ENCODE measurements around the gene CENPP. TPM values are rescaled to one million over a fixed set of nuclear protein-coding genes. Genes with fewer than 3 reads are reported as not detected.

CENPP gene
- polyA plus RNA-seq, 3 donors from 2014 or later, result 4.5 to 9.7 (median 4.7) TPM

DNA sequence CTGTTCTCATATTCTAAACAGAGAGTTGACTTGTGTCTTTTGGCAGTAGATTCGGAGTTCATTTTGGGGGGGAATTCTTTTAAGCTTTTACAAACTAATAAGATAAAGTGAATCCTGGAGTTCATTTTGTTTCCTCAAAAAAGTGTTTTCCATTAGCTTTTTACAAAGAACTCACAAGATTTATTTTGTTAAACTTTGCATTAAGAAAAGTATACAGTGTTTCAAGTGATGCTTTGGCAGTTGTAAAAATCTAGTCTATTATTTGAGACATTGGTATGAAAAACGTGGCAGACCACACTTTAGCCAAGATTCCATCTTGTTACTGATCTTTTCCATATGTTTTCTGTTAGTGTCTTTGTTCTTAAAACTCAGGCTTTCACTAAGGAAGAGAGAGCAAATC lies 99.7 kb downstream of the CENPP start:
- Mint-ChIP-seq H3K27me3 (ENCODE audit: low read depth in 3 of 3) (no peaks in the 10 kb centered on the region), H3K27ac (no peak overlapping the region), H3K9me3 (no peaks in the 10 kb centered on the region), H3K4me3 (no peak overlapping the region), H3K36me3 (peaks cover 0 to 5% (median 0%) of the 10 kb centered on the region in 3 donors), H3K4me1 (no peaks in the 10 kb centered on the region)
- DNase-seq, result no peak

DNA sequence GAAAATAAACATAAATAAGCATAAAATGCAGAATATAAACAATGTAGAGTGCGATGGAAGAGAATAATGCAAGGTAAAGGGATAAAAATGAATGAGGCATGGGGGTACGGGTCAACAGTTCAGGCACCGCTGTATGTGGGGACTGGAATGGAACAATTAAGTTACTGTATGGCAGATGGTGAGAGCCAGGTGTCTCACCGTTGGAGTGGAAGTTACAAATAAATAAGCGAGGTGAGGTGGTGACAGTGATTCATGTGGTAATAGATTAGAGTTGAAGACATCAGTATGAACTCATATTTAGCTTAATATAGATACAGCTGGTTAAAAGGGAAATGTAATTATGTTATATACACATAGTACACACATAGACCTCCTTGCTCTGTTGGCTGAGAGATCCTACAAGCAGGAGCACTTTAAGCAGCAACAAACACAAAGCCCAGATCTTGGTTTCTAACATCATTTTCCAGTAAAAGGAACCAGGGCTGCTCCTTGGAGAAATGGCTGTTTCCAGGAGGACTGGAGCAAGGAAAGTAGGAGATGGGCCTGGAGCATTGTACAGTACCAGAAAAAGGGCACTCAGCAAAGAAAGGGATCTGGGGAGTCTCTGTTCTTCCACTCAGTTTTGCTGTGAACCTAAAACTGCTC lies 100.9 kb downstream of the CENPP start:
- Mint-ChIP-seq H3K9me3 (no peaks in the 10 kb centered on the region), H3K36me3 (peaks cover 0 to 5% (median 0%) of the 10 kb centered on the region in 3 donors), H3K27ac (no peak overlapping the region), H3K27me3 (ENCODE audit: low read depth in 3 of 3) (no peaks in the 10 kb centered on the region), H3K4me3 (no peak overlapping the region), H3K4me1 (no peaks in the 10 kb centered on the region)
- DNase-seq, result no peak

DNA sequence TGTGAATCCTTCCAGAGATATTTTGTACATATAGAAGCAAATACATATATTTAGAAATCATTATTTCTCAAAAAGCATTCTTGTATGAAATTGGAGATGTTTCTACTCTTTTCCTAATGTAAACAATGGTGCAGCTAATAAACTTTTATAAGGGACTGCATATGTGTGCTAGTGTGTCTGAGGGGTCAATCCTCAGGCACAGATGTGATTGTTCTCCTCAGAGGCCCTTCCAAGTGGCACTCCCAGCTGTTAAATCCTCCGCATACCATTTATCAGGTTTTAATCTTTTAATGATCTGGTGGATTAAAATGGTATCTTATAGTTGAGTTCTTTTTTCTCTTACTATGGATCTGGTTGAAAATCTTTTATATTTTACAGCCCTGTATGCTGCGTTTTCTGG lies 104.1 kb downstream of the CENPP start:
- H3K36me3 Mint-ChIP-seq, result peaks cover 0 to 4% (median 0%) of the 10 kb centered on the region in 3 donors
- DNase-seq, result no peak
- no peaks in the 10 kb centered on the region for H3K27me3 Mint-ChIP-seq (ENCODE audit: low read depth in 3 of 3)
- H3K4me1 Mint-ChIP-seq, result no peaks in the 10 kb centered on the region
- H3K4me3 Mint-ChIP-seq, result no peak overlapping the region
- no peaks in the 10 kb centered on the region for H3K9me3 Mint-ChIP-seq
- H3K27ac Mint-ChIP-seq, result no peak overlapping the region

DNA sequence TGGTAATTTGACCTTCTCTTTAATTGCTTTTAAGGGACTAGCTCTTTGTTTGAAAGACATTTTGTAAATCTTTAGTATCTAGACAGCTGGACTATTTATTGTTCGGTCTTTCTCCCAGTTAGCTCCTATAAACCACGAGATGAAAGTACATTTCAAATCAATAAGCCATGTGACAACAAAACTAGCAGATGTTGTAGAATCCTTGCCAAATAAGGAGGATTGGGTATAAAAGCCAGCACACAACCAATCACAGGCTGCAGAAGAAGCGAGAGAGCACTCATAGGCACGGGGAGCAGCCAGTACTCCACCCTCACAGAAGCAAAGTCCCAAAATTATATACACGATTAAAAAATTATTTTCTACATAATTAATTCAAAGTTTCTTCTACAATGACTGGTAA lies 106.6 kb downstream of the CENPP start:
- Mint-ChIP-seq H3K4me3 (no peak overlapping the region), H3K27ac (no peak overlapping the region), H3K9me3 (no peaks in the 10 kb centered on the region), H3K4me1 (no peaks in the 10 kb centered on the region), H3K27me3 (ENCODE audit: low read depth in 3 of 3) (no peaks in the 10 kb centered on the region), H3K36me3 (peaks cover 0 to 4% (median 0%) of the 10 kb centered on the region in 3 donors)
- DNase-seq, result no peak

DNA sequence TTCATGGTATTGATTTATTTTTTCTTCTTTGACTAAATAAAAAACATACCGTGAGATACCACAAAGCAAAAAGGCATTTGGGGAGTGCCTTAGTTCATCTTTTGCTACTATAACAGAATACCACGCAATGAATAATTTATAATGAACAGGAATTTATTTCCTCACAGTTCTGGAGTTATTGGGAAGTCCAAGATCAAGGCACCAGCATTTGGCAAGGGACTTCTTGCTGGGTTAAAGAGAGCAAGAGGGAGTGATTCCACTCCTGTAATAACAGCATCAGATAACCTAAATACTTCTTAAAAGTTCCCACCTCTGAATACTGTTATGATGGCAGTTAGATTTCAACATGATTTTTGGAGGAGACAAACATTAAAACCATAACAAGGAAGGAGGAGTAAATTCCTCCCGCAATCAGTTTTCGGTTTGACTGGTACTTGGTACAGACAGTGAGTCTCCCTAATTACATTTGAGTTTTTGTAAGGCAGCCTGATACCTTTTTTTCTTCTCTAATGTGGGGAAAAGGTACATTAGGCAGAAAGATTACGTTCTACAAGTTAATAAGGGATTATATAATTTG lies 107.3 kb downstream of the CENPP start:
- no peaks in the 10 kb centered on the region for H3K4me1 Mint-ChIP-seq
- H3K27me3 Mint-ChIP-seq (ENCODE audit: low read depth in 3 of 3), result no peaks in the 10 kb centered on the region
- no peak overlapping the region for H3K27ac Mint-ChIP-seq
- peaks cover 0 to 4% (median 0%) of the 10 kb centered on the region in 3 donors for H3K36me3 Mint-ChIP-seq
- H3K4me3 Mint-ChIP-seq, result no peak overlapping the region
- no peaks in the 10 kb centered on the region for H3K9me3 Mint-ChIP-seq
- no peak for DNase-seq

DNA sequence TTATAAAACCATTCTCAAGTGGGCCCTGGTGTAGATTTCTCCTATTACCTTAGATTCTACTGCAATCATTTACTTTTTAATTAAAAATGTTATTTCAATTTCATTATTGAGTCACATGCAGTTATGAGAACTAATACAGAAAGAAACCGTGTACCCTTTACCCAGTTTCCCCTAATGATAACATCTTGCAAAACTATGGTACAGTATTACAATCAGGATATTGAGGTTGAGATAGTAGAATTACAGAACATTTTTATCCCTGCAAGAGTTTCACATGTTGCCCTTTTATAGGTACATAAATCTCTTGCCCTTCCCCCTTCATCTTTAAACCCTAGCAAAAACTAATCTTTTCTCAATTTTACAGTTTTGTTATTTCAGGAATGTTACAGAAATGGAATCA lies 109.5 kb downstream of the CENPP start:
- no peak for DNase-seq
- Mint-ChIP-seq H3K4me3 (no peak overlapping the region), H3K36me3 (peaks cover 0 to 4% (median 0%) of the 10 kb centered on the region in 3 donors), H3K9me3 (no peaks in the 10 kb centered on the region), H3K27me3 (ENCODE audit: low read depth in 3 of 3) (no peaks in the 10 kb centered on the region), H3K4me1 (peaks cover 5 to 9% of the 10 kb centered on the region in 2 donors), H3K27ac (no peak overlapping the region)

DNA sequence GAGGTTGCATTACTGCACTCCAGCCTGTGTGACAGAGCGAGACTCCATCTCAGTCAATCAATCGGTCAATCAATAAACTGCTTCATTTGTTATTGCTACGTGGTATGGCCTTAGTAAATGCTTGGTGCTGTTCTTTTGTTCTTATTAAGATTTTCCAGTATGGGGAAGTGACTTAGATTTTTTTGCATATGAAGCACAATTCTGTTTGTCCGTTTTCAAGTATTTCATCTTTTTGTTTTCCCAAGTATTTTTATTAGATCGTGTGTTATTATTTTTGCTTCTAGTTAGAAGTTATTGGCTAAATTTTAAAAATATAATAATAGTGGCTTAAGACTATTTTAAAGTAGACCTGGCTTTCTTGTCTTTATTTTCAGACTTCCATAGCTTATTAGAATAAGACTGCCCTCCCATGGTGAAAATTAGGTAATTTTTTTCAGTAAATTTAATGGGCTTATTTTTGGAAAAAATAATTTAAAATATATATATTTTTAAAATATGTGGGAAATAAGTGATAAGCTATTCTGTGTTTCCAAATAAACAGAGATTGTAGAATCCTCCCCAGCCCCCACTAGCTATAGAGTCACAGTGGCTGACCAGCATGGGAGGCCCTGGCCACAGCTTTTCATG lies 113.3 kb downstream of the CENPP start:
- Mint-ChIP-seq H3K4me3 (no peak overlapping the region), H3K9me3 (no peaks in the 10 kb centered on the region), H3K4me1 (peaks cover 16 to 20% of the 10 kb centered on the region in 2 donors), H3K36me3 (peaks cover 0 to 4% (median 0%) of the 10 kb centered on the region in 3 donors), H3K27me3 (ENCODE audit: low read depth in 3 of 3) (no peaks in the 10 kb centered on the region), H3K27ac (peak overlapping the region in 3 of 6 donors; percentile 79 to 82 (median 79))
- no peak for DNase-seq

DNA sequence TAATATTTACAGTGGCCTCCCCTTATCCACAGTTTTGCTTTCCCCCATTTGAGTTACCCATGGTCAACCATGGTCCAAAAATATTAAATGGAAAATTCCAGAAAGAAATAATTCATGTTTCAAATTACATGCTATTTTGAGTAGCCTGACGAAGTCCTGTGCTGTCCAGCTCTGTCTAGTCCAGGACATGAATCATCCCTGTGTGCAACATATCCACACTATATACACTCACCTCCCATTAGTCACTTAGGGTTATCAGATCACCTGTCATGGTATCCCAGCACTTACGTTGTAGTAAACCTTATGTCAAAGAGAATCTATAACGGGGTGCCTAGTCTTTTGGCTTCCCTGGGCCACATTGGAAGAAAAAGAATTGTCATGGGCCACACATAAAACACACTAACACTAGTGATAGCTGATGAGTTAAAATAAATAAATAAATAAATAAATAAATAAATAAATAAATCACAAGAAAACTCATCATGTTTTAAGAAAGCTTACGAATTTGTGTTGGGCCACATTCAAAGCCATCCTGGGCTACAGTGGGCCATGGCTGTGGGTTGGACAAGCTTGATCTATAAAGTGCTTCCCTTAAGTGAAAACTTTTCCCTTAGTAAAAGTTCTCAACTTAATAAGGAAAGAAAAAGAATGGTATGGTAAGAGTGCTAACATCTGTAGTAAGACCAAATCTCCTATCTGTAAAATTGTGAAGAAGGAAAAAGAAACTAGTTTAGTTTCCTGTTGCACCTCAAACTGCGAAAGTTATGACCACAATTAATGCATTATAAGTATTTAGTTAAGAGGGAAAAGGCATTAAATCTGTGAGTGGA lies 114.4 kb downstream of the CENPP start:
- peak in 1 of 3 donors; percentile 49 for DNase-seq
- peak overlapping the region; percentile 79 to 86 (median 82) for H3K27ac Mint-ChIP-seq

DNA sequence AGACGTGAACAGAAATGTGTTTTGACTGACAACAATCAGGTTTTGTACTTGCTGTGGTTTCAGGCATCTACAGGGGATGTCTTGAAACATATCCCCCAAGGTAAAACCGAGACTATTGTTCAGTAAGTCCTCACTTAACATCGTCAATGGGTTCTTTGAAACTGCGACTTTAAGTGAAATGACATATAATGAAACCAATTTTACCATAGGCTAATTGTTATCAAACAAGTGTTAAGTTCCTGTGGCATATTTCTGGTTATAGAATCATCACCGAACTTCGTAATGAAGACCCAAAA lies 114.9 kb downstream of the CENPP start:
- DNase-seq, result peak in 2 of 3 donors; percentile 38 to 39
- no peaks in the 10 kb centered on the region for H3K36me3 Mint-ChIP-seq
- no peaks in the 10 kb centered on the region for H3K27me3 Mint-ChIP-seq (ENCODE audit: low read depth in 3 of 3)
- H3K4me3 Mint-ChIP-seq, result peak overlapping the region; percentile 59 to 79 (median 72)
- no peaks in the 10 kb centered on the region for H3K9me3 Mint-ChIP-seq
- peak overlapping the region; percentile 79 to 86 (median 82) for H3K27ac Mint-ChIP-seq
- H3K4me1 Mint-ChIP-seq, result peaks cover 16 to 20% of the 10 kb centered on the region in 2 donors

More for the DNA sequence above, 114.4 kb downstream of the CENPP start:
- Mint-ChIP-seq H3K4me3 (peak overlapping the region; percentile 59 to 79 (median 72)), H3K27me3 (ENCODE audit: low read depth in 3 of 3) (no peaks in the 10 kb centered on the region), H3K4me1 (peaks cover 16 to 20% of the 10 kb centered on the region in 2 donors), H3K9me3 (no peaks in the 10 kb centered on the region), H3K36me3 (no peaks in the 10 kb centered on the region)

DNA sequence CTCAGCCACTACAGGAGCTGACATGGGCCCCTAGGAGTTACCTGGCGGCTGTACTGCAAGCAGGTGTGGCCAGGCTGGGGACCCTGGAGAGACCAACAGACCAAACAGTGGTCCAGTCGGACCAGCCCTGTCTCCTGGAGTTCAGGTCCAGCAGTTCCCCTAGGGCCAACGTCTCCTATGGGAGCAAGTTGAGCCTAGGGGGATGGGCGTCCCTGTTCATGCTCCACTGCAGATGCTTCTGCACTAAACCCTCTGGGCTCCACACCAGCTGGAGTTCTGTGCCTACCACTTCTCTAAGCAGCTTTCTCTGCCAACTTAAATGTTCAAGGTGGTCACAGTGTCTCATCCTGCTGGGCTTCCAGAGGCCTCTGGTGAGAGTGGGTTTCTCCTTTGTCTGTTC lies 119.1 kb downstream of the CENPP start:
- no peak overlapping the region for H3K4me3 Mint-ChIP-seq
- H3K27ac Mint-ChIP-seq, result no peak overlapping the region
- peaks cover 13 to 15% of the 10 kb centered on the region in 2 donors for H3K4me1 Mint-ChIP-seq
- DNase-seq, result no peak
- peaks cover 0 to 2% (median 0%) of the 10 kb centered on the region in 3 donors for H3K27me3 Mint-ChIP-seq (ENCODE audit: low read depth in 3 of 3)
- H3K36me3 Mint-ChIP-seq, result no peaks in the 10 kb centered on the region
- no peaks in the 10 kb centered on the region for H3K9me3 Mint-ChIP-seq

DNA sequence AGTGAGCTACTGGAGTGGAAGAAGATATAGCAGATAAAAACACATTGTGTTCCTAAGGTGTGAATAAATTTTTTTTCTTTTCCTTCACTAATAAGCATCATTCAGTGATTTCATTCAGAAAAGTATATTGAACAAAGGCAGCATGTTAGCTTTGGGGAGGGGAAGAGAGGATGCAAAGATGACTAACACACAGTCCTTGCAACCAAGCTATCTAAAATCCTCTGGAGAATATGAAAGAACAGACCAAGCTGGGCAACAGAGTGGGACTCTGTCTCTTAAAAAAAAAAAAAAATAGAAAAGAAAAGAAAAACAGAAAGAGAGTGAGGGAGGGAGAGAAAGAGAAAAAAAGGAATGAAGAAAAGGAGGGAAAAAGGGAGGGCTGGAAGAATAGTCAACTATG lies 120.8 kb downstream of the CENPP start:
- H3K36me3 Mint-ChIP-seq, result no peaks in the 10 kb centered on the region
- DNase-seq, result no peak
- no peaks in the 10 kb centered on the region for H3K9me3 Mint-ChIP-seq
- peaks cover 0 to 2% (median 0%) of the 10 kb centered on the region in 3 donors for H3K27me3 Mint-ChIP-seq (ENCODE audit: low read depth in 3 of 3)
- H3K27ac Mint-ChIP-seq, result peak overlapping the region in 1 of 6 donors; percentile 20
- no peaks in the 10 kb centered on the region for H3K4me1 Mint-ChIP-seq
- no peak overlapping the region for H3K4me3 Mint-ChIP-seq

DNA sequence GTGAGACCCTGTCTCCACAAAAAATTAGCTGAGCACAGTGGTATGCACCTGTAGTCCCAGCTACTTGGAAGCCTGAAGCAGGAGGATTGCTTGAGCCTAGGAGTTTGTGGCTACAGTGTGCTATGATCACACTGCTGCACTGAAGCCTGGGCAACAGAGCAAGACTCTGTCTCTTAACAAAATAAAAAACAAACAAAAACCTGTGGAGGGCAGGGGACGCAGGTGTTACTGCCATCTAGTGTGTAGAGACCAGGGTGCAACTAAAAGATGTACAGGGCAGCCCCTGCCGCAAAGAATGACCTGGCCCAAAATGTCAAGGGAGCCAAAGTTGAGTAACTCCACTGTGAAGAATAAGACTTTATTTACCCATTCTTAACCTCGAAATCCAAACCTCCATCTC lies 129.5 kb downstream of the CENPP start:
- DNase-seq, result no peak
- Mint-ChIP-seq H3K27ac (no peak overlapping the region), H3K9me3 (no peaks in the 10 kb centered on the region), H3K4me1 (no peaks in the 10 kb centered on the region), H3K36me3 (no peaks in the 10 kb centered on the region), H3K4me3 (no peak overlapping the region), H3K27me3 (ENCODE audit: low read depth in 3 of 3) (peaks cover 0 to 2% (median 0%) of the 10 kb centered on the region in 3 donors)

DNA sequence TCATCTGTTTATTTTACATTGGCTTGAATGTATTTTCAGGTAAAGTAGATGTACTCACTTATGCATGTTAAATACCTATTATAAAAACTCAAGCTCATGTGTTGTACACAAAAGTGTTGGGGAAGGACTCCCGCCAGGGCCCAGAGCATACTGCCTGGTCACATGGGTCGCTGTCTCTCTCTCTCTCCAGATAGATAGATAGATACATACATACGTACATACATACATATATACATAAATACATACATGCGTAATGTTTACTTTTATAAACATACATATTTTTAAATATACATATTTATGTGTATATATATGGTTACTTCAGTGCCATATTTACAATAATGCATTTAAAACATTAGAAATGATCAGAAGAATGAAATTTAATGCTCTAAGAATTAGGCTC lies 131.8 kb downstream of the CENPP start:
- no peaks in the 10 kb centered on the region for H3K4me1 Mint-ChIP-seq
- H3K36me3 Mint-ChIP-seq, result no peaks in the 10 kb centered on the region
- no peak overlapping the region for H3K4me3 Mint-ChIP-seq
- H3K27me3 Mint-ChIP-seq (ENCODE audit: low read depth in 3 of 3), result peaks cover 0 to 2% (median 0%) of the 10 kb centered on the region in 3 donors
- H3K27ac Mint-ChIP-seq, result no peak overlapping the region
- no peak for DNase-seq
- H3K9me3 Mint-ChIP-seq, result no peaks in the 10 kb centered on the region

DNA sequence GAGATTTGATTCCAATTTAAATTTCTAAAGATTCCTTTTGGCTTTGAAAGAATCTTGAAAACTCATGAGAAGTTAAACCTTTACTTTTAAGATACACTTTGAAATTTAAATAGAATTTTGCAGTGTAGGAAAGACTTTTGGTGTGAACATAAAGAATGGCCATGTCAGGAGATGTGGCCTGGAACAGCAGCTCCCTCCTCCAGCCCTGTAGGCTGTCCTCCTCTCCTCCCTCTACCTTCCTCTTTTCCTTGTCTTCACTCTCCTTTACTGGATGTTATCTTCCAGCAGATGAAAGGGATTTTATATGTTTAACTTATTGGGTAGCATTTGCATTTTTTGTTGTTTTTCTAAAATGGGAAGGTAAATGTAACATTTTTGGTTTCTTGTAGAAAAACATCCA lies 137.6 kb downstream of the CENPP start:
- no peak overlapping the region for H3K27ac Mint-ChIP-seq
- H3K9me3 Mint-ChIP-seq, result no peaks in the 10 kb centered on the region
- H3K4me3 Mint-ChIP-seq, result no peak overlapping the region
- DNase-seq, result no peak
- H3K36me3 Mint-ChIP-seq, result no peaks in the 10 kb centered on the region
- peaks cover 0 to 2% (median 0%) of the 10 kb centered on the region in 3 donors for H3K27me3 Mint-ChIP-seq (ENCODE audit: low read depth in 3 of 3)
- H3K4me1 Mint-ChIP-seq, result no peaks in the 10 kb centered on the region

Measured in immature natural killer cell (primary cell).